Suppressor macrophage treated with lipopolysaccharide for 1 hour (primary cell): ENCODE measurements around the gene PIEZO1.
"Not testable (repeated sequence)": the region's sequence is repeated elsewhere in the genome, so short reads cannot be mapped to it uniquely, and the experiment has no call there.

Experiments
- DNase-seq, 3 donors: peaks; one replicate each; pipeline ENCODE4 v3.0.0-alpha.2; 2020 to 2022

PIEZO1 gene

DNA sequence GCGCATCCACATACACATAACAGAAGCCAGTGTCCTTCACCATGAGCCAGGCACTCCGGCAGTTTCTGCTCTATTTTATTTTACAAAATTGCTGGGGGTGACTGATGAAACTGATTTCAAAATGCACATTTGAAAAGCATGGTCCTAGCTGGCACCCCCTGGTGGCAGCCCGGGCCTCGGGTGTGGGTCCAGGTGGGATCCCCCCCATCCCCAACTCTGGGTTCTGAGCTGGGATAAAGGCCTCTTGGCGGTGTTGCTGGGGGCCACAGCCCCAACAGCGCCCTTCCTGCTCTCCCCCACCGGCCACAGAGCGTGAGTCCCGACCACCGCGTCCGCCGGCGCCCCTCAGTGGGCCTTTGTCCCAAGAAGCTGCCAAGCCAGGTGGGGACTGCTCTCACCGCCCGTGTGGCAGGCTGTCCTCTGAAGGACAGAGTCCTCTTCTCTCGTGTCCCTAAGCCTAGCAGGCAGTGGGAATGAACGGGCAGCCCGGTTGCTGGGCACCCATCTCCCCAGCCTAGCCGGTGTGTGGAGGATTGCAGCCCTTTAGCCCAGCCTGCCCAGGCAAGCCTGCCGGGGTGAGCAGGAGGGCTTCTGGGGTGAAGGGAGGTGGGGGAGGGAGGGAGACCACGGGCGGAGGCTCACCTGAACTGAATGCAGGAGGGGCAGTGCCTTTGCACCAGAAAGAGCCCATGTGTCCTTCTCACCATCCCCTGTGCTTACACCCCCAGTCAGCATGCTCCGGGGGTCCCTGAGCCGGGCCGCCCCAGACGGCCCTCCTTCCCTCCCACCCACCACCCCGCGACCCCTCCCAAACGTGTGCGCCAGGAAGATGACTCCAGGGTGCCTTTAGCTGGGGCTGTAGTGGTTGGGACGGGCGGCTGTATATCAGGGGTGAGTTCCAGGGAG, 99.6 kb downstream of the PIEZO1 start:
- peak; percentile 85 to 91 (median 90) for DNase-seq

DNA sequence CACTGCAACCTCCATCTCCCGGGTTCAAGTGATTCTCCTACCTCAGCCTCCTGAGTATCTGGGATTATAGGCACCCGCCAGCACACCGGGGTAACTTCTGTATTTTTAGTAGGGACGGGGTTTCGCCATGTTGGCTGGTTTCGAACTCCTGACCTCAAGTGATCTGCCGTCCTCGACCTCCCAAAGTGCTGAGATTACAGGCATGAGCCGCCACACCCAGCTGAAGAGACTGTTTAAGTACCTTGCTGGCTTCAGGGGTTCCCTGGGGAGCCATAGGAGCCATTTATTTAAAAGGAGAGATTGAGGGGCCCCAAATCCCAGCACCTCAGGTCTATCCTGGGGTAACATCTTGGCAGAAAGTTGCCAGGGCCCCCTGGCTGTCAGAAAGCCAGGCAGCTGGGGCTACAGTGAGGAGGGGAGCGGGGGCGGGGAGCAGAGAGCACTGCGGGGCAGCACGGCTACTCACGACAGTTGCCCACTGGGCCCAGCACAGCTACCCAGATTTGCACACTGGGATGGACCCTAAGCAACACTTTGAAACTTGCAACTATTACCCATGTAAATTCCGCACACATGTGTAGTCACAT, 100.4 kb downstream of the PIEZO1 start:
- DNase-seq, result no peak

- peak; percentile 93 to 95 (median 93) for DNase-seq
Observed at GRCh38 chr16:88681709-88682451, 103.1 kb downstream of the PIEZO1 start.

GRCh38 chr16:88681084-88681680, 103.8 kb downstream of the PIEZO1 start:
- no peak for DNase-seq

DNA sequence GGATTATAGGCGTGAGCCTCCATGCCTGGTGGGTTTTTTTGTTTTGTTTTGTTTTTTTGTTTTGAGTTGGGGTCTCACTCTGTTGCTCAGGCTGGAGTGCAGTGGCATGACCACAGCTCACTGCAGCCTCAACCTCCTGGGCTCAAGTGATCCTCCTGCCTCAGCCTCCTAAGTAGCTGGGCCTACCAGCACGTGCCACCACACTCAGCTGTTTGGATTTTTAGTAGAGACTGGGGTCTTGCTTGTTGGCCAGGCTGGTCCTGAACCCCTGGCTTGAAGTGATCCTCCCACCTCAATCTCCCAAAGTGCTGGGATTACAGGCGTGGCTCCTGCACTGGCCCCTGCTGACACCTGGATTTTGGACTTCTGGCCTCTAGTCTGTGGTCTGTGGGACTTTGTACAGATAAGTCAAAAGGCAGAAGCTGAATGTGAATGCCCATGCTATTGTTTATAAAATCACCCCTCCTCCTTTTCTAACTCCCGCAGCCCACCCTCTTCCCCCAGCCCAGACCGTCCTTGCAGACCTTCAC, 104.4 kb downstream of the PIEZO1 start:
- DNase-seq, result no peak

DNA sequence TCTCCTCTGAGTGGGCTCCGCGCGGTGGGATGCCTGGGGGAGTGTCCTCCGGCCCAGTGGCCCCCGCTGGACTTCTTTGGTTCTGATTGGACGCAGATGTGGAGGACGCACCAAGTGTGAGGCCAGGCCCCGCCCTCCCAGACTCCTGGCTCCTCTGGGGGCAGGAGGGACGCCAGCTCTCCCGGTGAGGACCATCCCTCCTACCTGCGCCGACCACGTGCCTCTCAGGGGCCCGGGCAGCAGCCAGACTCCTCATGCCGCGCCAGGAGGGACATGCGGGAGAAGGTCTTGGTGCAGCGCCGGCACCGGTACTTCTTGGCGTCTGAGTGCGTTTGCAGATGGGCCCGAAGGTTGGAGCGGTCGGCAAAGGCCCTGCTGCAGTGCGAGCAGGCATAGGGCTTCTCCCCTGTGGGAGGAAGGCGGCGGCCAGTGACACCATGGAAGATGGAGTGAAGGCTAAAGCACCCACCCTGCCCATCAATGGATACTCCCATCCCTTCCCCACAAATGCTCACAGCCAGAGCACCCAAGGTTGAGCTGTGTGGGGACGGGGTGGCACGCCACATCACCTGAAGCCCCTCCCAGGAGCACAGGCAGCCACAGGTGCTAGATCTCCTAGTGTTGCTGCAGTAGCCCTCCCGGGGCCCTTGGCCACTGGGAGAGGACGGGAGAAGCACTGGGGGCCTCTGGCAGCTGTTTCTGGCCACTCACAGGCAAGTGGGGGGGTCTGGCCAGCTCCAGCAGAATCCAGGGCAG, 106.6 kb downstream of the PIEZO1 start:
- DNase-seq, result no peak

GRCh38 chr16:88677721-88678120, 107.3 kb downstream of the PIEZO1 start:
- DNase-seq, result no peak

- no peak for DNase-seq
Observed at GRCh38 chr16:88676502-88677242, 108.3 kb downstream of the PIEZO1 start.

DNA sequence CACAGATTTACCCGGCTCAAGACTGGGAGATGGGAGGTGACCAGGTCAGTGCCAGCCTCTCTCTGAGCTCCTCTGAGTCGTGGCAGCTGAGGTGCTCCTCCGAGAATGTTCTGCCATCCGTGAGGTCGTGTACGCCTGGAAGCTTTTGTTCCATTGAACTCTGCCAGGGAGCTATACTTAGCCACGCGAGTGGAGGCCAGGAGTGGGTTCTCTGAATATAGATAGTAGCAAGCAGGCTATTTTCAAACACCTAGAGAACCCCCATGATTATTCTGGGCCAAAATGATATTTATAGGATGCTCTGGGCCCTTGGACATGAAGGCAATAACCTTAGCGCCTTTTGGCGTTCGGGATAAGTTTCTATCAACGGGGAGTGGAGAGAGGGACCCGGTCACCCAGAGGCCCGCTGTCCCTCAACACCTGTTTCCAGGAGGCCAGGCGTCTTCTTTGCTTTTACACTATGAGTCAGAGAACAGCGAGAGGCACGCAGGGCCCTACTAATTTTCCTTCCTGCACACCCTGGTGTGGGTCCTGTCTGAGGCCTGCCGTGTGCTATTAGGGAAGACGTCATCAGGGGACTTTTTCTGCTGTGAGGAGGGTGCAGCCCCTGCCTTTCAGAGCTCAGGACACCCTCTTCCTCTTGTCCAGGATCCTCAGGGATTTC, 111.2 kb downstream of the PIEZO1 start:
- no peak for DNase-seq

DNA sequence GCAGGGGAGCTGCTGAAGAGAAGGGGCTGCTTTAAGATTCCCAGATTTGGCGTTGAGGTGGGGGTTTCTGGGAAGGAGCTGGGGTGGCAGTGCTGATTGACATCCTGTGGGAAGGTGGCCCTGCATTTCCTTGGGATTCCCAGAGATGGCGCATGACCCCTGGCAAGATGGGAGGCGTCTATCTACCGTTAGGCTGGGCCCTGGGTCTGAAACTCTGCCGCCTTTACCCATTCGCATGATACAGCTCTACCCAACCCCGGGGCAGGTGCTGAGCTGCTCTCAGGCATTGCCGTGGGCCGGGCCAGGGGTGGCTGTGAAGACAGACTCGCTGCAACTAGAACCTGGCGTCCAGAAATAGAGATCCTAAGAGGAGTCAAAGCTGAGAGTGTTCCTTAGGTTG, 112.2 kb downstream of the PIEZO1 start:
- peak in 1 of 3 donors; percentile 47 for DNase-seq

GRCh38 chr16:88671806-88672205, 113.2 kb downstream of the PIEZO1 start:
- DNase-seq, result no peak

GRCh38 chr16:88669980-88670379, 115.0 kb downstream of the PIEZO1 start:
- DNase-seq, result no peak

DNA sequence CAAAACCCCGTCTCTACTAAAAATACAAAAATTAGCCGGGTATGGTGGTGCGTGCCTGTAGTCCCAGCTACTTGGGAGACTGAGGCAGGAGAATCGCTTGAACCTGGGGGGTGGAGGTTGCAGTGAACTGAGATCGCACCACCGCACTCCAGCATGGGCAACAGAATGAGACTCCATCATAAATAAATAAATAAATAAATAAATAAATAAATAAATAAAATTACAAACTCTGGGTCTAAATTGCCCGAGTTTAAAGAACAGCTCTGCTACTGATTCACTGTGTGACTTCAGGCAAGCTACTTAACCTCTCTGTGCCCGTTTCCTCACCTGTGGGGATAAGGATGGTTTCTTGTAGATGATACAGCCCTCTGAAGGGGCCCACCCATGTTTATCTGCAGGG, 115.5 kb downstream of the PIEZO1 start:
- DNase-seq, result not testable (repeated sequence)

- peak; percentile 40 to 65 (median 51) for DNase-seq
Observed at GRCh38 chr16:88667461-88667860, 117.6 kb downstream of the PIEZO1 start.

DNA sequence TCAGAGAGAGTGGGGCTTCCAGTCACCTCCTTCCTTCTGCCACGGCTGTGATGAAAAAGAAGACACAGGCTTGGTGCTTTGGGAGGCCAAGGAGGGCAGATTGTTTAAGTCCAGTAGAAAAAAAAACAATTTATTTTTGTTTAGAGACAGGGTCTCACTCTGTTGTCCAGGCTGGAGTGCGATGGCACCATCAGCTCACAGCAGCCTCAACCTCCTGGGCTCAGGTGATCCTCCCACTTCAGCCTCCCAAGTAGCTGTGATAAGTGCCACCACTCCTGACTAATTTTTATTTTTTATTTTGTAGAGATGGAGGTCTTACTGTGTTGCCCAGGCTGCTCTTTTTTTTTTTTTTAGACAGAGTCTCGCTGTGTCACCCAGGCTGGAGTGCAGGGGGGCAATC, 119.5 kb downstream of the PIEZO1 start:
- no peak for DNase-seq
